Ovary (tissue), 3 donors: ENCODE results near the gene SLCO1B1.
"Not testable (repeated sequence)": the region's sequence is repeated elsewhere in the genome, so short reads cannot be mapped to it uniquely, and the experiment has no call there.

Experiments
- EP300 ChIP-seq: sonication (generic); formaldehyde crosslinking; IDR thresholded peaks from one replicate; pipeline ENCODE4 v1.6.1; 2017; ENCODE audit warnings: antibody characterized with exemption
- TF ChIP-seq, protein P1 (sequence below), 3 donors: fragments of 450-650 bp in 2 of 3; fragments of 200-600 bp in 1 of 3; IDR thresholded peaks; one replicate each; pipeline versions ENCODE4 v1.5.1 to v1.8.0; 2016 to 2022; ENCODE audit warnings: antibody characterized with exemption in 3 of 3, mild to moderate bottlenecking in 1 of 3
- donor health status: DM: no; HTN: no; CAD: no.

DNA sequence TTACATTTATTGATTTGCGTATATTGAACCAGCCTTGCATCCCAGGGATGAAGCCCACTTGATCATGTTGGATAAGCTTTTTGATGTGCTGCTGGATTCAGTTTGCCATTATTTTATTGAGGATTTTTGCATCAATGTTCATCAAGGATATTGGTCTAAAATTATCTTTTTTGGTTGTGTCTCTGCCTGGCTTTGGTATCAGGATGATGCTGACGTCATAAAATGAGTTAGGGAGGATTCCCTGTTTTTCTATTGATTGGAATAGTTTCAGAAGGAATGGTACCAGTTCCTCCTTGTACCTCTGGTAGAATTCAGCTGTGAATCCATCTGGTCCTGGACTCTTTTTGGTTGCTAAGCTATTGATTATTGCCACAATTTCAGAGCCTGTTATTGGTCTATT is 46.2 kb upstream of the SLCO1B1 start:
- TF ChIP-seq EP300 = not testable (repeated sequence)
- TF ChIP-seq, protein P1, sequence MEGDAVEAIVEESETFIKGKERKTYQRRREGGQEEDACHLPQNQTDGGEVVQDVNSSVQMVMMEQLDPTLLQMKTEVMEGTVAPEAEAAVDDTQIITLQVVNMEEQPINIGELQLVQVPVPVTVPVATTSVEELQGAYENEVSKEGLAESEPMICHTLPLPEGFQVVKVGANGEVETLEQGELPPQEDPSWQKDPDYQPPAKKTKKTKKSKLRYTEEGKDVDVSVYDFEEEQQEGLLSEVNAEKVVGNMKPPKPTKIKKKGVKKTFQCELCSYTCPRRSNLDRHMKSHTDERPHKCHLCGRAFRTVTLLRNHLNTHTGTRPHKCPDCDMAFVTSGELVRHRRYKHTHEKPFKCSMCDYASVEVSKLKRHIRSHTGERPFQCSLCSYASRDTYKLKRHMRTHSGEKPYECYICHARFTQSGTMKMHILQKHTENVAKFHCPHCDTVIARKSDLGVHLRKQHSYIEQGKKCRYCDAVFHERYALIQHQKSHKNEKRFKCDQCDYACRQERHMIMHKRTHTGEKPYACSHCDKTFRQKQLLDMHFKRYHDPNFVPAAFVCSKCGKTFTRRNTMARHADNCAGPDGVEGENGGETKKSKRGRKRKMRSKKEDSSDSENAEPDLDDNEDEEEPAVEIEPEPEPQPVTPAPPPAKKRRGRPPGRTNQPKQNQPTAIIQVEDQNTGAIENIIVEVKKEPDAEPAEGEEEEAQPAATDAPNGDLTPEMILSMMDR (IDR thresholded peaks at IDR 0.05) = not testable (repeated sequence)
